Neuronal stem cell (in vitro differentiated cells): Measurements from ENCODE around the gene RAB44.

Experiments used
- DNase-seq: peaks from one replicate; pipeline ENCODE4 v3.0.0-alpha.2; 2013; ENCODE audit warnings: low spot score
- H2AFZ ChIP-seq: one replicate; pipeline ENCODE4 v1.6.1; 2013; ENCODE audit warnings: mild to moderate bottlenecking, low read length, inconsistent platforms
- H2AK5ac ChIP-seq: 2 replicates; pipeline ENCODE4 v1.6.1; 2013; ENCODE audit warnings: low read depth, mild to moderate bottlenecking, inconsistent platforms, low read length, moderate library complexity, mixed read lengths
- H2BK120ac ChIP-seq: 2 replicates; pipeline ENCODE4 v1.6.1; 2013; ENCODE audit warnings: low read depth, mild to moderate bottlenecking, inconsistent platforms, low read length, moderate library complexity, mixed read lengths
- H2BK12ac ChIP-seq: one replicate; pipeline ENCODE4 v1.6.1; 2013; ENCODE audit warnings: low read length, inconsistent platforms
- H2BK15ac ChIP-seq: 2 replicates; pipeline ENCODE4 v1.6.1; 2013; ENCODE audit warnings: mild to moderate bottlenecking, low read length, inconsistent platforms, mixed read lengths
- H2BK5ac ChIP-seq: one replicate; pipeline ENCODE4 v1.6.1; 2013; ENCODE audit warnings: inconsistent platforms, mild to moderate bottlenecking, low read length, moderate library complexity
- H3K14ac ChIP-seq: one replicate; pipeline ENCODE4 v1.6.1; 2013; ENCODE audit warnings: low read length, inconsistent platforms
- H3K18ac ChIP-seq: 2 replicates; pipeline ENCODE4 v1.6.1; 2013; ENCODE audit warnings: low read length, inconsistent platforms
- H3K23ac ChIP-seq: 2 replicates; pipeline ENCODE4 v1.6.1; 2013; ENCODE audit warnings: low read depth, mild to moderate bottlenecking, mixed read lengths, low read length, inconsistent platforms; ENCODE audit not compliant: poor library complexity
- H3K27ac ChIP-seq: replicated peaks from 3 replicates; pipeline ENCODE4 v1.5.1; 2013; ENCODE audit warnings: low read length, inconsistent platforms
- H3K27me3 ChIP-seq, 3 experiments: 2 replicates each; pipeline ENCODE4 v1.6.1; 2013; ENCODE audit warnings: low read length in 3 of 3, mild to moderate bottlenecking in 2 of 3, inconsistent platforms in 1 of 3, low read depth in 1 of 3, mixed read lengths in 1 of 3, moderate library complexity in 1 of 3; ENCODE audit not compliant: control insufficient read depth in 3 of 3, insufficient read depth in 3 of 3
- H3K36me3 ChIP-seq, 2 donors: replicated peaks in 1 of 2; 2 replicates each; pipeline ENCODE4 v1.6.1; 2013; ENCODE audit warnings: low read length in 2 of 2; ENCODE audit not compliant: control insufficient read depth in 2 of 2, insufficient read depth in 2 of 2
- H3K4ac ChIP-seq: 2 replicates; pipeline ENCODE4 v1.6.1; 2013; ENCODE audit warnings: inconsistent platforms, mild to moderate bottlenecking, low read length, moderate library complexity
- H3K4me1 ChIP-seq, 2 donors: 1 replicate in 1 of 2; 2 replicates in 1 of 2; pipeline ENCODE4 v1.6.1; 2013; ENCODE audit warnings: low read length in 2 of 2, low read depth in 1 of 2; ENCODE audit not compliant: control insufficient read depth in 2 of 2, insufficient read depth in 1 of 2
- H3K4me2 ChIP-seq: one replicate; pipeline ENCODE4 v1.6.1; 2013; ENCODE audit warnings: mild to moderate bottlenecking, low read length, inconsistent platforms; ENCODE audit not compliant: insufficient read depth, poor library complexity, severe bottlenecking
- H3K4me3 ChIP-seq, 2 donors: 2 replicates each; pipeline ENCODE4 v1.5.1; 2013; ENCODE audit warnings: low read length in 2 of 2, mild to moderate bottlenecking in 2 of 2, inconsistent platforms in 1 of 2, moderate library complexity in 1 of 2
- H3K79me1 ChIP-seq: one replicate; pipeline ENCODE4 v1.6.1; 2013; ENCODE audit warnings: low read depth, mild to moderate bottlenecking, inconsistent platforms, low read length, moderate library complexity
- H3K9ac ChIP-seq: one replicate; pipeline ENCODE4 v1.6.1; 2013; ENCODE audit warnings: mild to moderate bottlenecking, low read depth, low read length, inconsistent platforms; ENCODE audit not compliant: poor library complexity
- H3K9me3 ChIP-seq, 2 donors: replicated peaks in 1 of 2; 2 replicates each; pipeline versions ENCODE3 to v1.6.1; 2013; ENCODE audit warnings: low read length in 2 of 2, mild to moderate bottlenecking in 2 of 2, inconsistent platforms in 1 of 2, low read depth in 1 of 2, mixed read lengths in 1 of 2, moderate library complexity in 1 of 2; ENCODE audit not compliant: control insufficient read depth in 2 of 2, insufficient read depth in 1 of 2
- H4K8ac ChIP-seq: one replicate; pipeline ENCODE4 v1.6.1; 2013; ENCODE audit warnings: low read depth, mild to moderate bottlenecking, inconsistent platforms, low read length, moderate library complexity
- H4K91ac ChIP-seq: one replicate; pipeline ENCODE4 v1.6.1; 2013; ENCODE audit warnings: low read length, low read depth, mild to moderate bottlenecking, inconsistent platforms; ENCODE audit not compliant: poor library complexity
- WGBS, 2 donors: extraction: QIAGEN DNeasy Blood & Tissue Kit; methylation state at CpG; one replicate each; pipeline ENCODE4 v1.1.7; 2013; ENCODE audit warnings: missing lambda C conversion rate in 2 of 2, mixed read lengths in 1 of 2; ENCODE audit not compliant: insufficient read length in 2 of 2, insufficient replicate concordance in 1 of 2; ENCODE audit errors: extremely low coverage in 2 of 2; 5-methylcytosine and 5-hydroxymethylcytosine counted together

The RAB44 gene

DNA sequence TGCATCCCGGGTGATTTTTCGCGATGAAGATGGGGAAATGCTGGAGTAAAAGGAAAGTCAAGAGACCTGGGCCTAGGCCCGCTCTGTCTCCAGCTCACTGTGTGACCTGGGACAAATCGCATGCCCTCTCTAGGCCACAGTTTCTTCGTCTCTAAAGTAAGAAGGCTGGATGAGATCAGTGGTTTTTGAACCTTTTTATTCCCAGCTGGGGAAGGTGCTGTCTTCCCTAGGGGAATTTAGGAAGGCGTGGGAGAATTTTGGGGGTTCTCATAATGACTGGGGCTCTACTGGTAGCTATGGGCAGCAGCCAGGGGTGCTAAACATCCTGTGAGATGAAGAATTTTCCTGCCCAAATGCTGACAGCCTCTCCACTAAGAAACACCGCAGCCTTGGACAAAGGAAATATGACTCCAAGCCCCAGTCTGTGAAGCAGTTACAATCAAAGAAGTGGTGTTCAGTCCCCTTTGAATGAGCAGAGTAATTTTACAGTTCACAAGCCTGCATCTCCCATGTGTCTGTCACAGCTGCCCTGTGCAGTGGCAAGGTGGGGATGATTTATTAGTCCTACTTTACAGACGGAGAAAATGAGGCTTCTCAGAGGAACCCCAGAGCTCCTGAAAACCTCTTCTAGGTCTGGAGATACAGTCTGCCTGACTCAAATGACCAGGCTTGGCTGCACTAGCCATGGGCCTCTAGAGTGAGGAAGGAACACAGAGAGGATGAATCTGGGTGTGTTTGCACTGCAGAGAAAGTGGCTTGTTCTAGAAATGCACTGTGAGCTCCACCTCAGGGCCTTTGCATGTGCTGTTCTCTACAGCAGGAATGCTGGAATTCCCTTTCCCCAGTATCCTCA is 57.2 kb downstream of the RAB44 start:
- no CpG with 5 or more reads among the region's 9 CpGs for WGBS, 2 donors

DNA sequence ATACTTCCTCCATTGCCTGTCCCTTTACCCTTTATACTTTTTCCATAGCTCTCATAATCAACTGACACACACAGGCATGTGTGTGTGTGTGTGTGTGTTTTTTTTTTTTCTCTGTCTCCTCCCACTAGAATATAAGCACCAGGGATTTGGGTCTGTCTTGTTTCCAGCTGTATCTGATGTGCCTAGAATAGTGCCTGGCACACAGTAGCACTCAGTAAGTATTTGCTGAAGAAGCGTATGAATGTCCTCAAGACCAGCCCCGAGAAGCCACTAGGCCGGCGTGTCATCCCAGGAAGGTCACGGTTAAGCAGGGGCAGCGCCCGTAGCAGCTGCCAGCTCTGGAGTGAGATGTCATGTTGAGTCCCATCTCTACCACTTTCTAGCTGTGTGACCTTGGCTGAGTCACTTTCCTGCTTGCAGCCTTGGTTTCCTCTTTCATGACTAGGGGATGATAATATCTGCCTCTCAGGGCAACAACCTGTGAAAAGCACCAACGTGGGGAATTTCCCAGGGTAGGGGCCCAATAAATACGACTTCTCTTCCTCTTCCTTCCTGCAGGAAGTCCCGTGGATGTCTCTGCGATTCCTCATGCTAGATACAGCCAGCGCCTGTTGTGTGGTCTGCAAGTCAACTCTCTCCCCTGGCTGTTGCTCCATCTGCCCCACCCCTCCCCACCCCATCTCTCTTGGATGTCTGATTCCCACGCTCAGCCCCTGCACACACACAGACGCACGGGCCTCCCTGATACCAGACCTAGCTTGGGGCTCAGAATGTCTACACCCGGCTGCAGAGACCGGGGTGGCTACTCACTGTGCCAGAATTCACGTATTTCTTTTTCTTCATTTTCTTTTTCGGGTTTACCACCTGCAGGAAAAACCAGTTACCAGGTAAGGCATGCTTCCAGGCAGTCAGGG is 58.1 kb downstream of the RAB44 start:
- Histone ChIP-seq H3K18ac (no peak overlapping the region), H2AFZ (no peak overlapping the region), H3K27me3 (peaks cover 0 to 28% (median 0%) of the 10 kb centered on the region in 3 experiments), H2BK120ac (no peak overlapping the region), H3K4me2 (no peak overlapping the region), H3K27ac (no peak overlapping the region), H3K4me1 (peaks cover 1 to 4% of the 10 kb centered on the region in 2 donors), H3K79me1 (no peaks in the 10 kb centered on the region), H2BK12ac (no peak overlapping the region), H3K4ac (no peak overlapping the region), H2BK15ac (no peak overlapping the region), H4K91ac (no peak overlapping the region), H3K23ac (no peak overlapping the region), H3K9me3 (no peaks in the 10 kb centered on the region), H3K36me3 (no peaks in the 10 kb centered on the region), H3K4me3 (no peak overlapping the region), H2AK5ac (no peak overlapping the region), H4K8ac (no peak overlapping the region), H3K14ac (no peak overlapping the region), H2BK5ac (no peak overlapping the region), H3K9ac (no peak overlapping the region)
- WGBS, 2 donors: no CpG with 5 or more reads among the region's 19 CpGs
- no peak for DNase-seq

More for the DNA sequence above, 57.2 kb downstream of the RAB44 start:
- H2AK5ac ChIP-seq: no peak overlapping the region
- no peak overlapping the region for H3K4me3 ChIP-seq
- no peak overlapping the region for H3K27ac ChIP-seq
- peaks cover 0 to 4% of the 10 kb centered on the region in 2 donors for H3K4me1 ChIP-seq
- peaks cover 0 to 21% (median 0%) of the 10 kb centered on the region in 3 experiments for H3K27me3 ChIP-seq
- H3K9ac ChIP-seq: no peak overlapping the region
- H3K36me3 ChIP-seq: no peaks in the 10 kb centered on the region
- H3K4me2 ChIP-seq: no peak overlapping the region
- no peak overlapping the region for H2BK12ac ChIP-seq
- no peak overlapping the region for H4K8ac ChIP-seq
- no peak overlapping the region for H2BK15ac ChIP-seq
- H3K79me1 ChIP-seq: no peaks in the 10 kb centered on the region
- H3K18ac ChIP-seq: no peak overlapping the region
- H3K4ac ChIP-seq: no peak overlapping the region
- no peaks in the 10 kb centered on the region for H3K9me3 ChIP-seq
- H4K91ac ChIP-seq: no peak overlapping the region
- no peak overlapping the region for H3K14ac ChIP-seq
- H2BK5ac ChIP-seq: no peak overlapping the region
- H3K23ac ChIP-seq: no peak overlapping the region
- no peak for DNase-seq
- peak overlapping the region; percentile 9 for H2AFZ ChIP-seq
- H2BK120ac ChIP-seq: no peak overlapping the region

GRCh38 chr6:36756786-36757185 is 59.2 kb downstream of the RAB44 start:
- Histone ChIP-seq H3K27ac (no peak overlapping the region), H2BK120ac (no peak overlapping the region), H3K9ac (no peak overlapping the region), H3K4ac (no peak overlapping the region), H2BK12ac (no peak overlapping the region), H3K14ac (no peak overlapping the region), H3K23ac (no peak overlapping the region), H3K9me3 (no peaks in the 10 kb centered on the region), H3K4me3 (no peak overlapping the region), H2BK5ac (no peak overlapping the region), H2BK15ac (no peak overlapping the region), H3K79me1 (no peaks in the 10 kb centered on the region), H4K8ac (no peak overlapping the region), H3K4me2 (no peak overlapping the region), H4K91ac (no peak overlapping the region), H3K18ac (no peak overlapping the region), H2AK5ac (no peak overlapping the region), H3K36me3 (no peaks in the 10 kb centered on the region), H2AFZ (no peak overlapping the region), H3K27me3 (peaks cover 0 to 31% (median 0%) of the 10 kb centered on the region in 3 experiments), H3K4me1 (peaks cover 4% of the 10 kb centered on the region in 2 donors)
- no CpG with 5 or more reads among the region's 8 CpGs for WGBS, 2 donors
- DNase-seq: no peak

GRCh38 chr6:36757206-36757605 is 59.6 kb downstream of the RAB44 start:
- H2BK12ac ChIP-seq: no peak overlapping the region
- no CpG with 5 or more reads among the region's 4 CpGs for WGBS, 2 donors
- H3K27ac ChIP-seq: no peak overlapping the region
- no peak overlapping the region for H3K4me2 ChIP-seq
- no peaks in the 10 kb centered on the region for H3K79me1 ChIP-seq
- no peak overlapping the region for H2BK5ac ChIP-seq
- peaks cover 0 to 34% (median 0%) of the 10 kb centered on the region in 3 experiments for H3K27me3 ChIP-seq
- H2AK5ac ChIP-seq: no peak overlapping the region
- no peaks in the 10 kb centered on the region for H3K36me3 ChIP-seq
- no peak overlapping the region for H3K14ac ChIP-seq
- H4K8ac ChIP-seq: no peak overlapping the region
- H3K9me3 ChIP-seq: no peaks in the 10 kb centered on the region
- no peak overlapping the region for H3K4ac ChIP-seq
- H2BK120ac ChIP-seq: no peak overlapping the region
- no peak overlapping the region for H4K91ac ChIP-seq
- H3K18ac ChIP-seq: no peak overlapping the region
- DNase-seq: no peak
- H3K23ac ChIP-seq: no peak overlapping the region
- H3K4me3 ChIP-seq: no peak overlapping the region
- peaks cover 4% of the 10 kb centered on the region in 2 donors for H3K4me1 ChIP-seq
- no peak overlapping the region for H2BK15ac ChIP-seq
- H3K9ac ChIP-seq: no peak overlapping the region
- H2AFZ ChIP-seq: no peak overlapping the region
